HG02938 (cell line): ENCODE data around the gene SFXN5.

ENCODE experiments used
- ATAC-seq: cut with Tn5 transposase; IDR thresholded peaks from one replicate; pipeline ENCODE4 v1.9.1; 2021; ENCODE audit warnings: mild to moderate bottlenecking, moderate library complexity; ENCODE audit not compliant: unreplicated experiment

The SFXN5 gene

GRCh38 chr2:72996117-72996502 is 75.4 kb downstream of the SFXN5 start:
- ATAC-seq = no peak

GRCh38 chr2:72995430-72996116 is 75.9 kb downstream of the SFXN5 start:
- no peak for ATAC-seq

- ATAC-seq = no peak
These were observed 76.5 kb downstream of the SFXN5 start for GRCh38 chr2:72994991-72995380.

GRCh38 chr2:72994282-72994990 is 77.1 kb downstream of the SFXN5 start:
- no peak for ATAC-seq

GRCh38 chr2:72993933-72994280 is 77.6 kb downstream of the SFXN5 start:
- no peak for ATAC-seq

GRCh38 chr2:72993147-72993932 is 78.2 kb downstream of the SFXN5 start:
- ATAC-seq = no peak

GRCh38 chr2:72992734-72993102 is 78.8 kb downstream of the SFXN5 start:
- no peak for ATAC-seq

GRCh38 chr2:72991980-72992733 is 79.4 kb downstream of the SFXN5 start:
- no peak for ATAC-seq

GRCh38 chr2:72991439-72991725 is 80.1 kb downstream of the SFXN5 start:
- ATAC-seq = no peak

GRCh38 chr2:72990695-72991438 is 80.6 kb downstream of the SFXN5 start:
- ATAC-seq = no peak

GRCh38 chr2:72989770-72990556 is 81.5 kb downstream of the SFXN5 start:
- no peak for ATAC-seq

- ATAC-seq = no peak
These were observed 82.7 kb downstream of the SFXN5 start for GRCh38 chr2:72988726-72989273.

GRCh38 chr2:72988041-72988440 is 83.5 kb downstream of the SFXN5 start:
- no peak for ATAC-seq

- ATAC-seq = no peak
These were observed 85.4 kb downstream of the SFXN5 start for GRCh38 chr2:72985891-72986683.

- ATAC-seq = no peak
These were observed 86.4 kb downstream of the SFXN5 start for GRCh38 chr2:72985136-72985535.

GRCh38 chr2:72984172-72984671 is 87.3 kb downstream of the SFXN5 start:
- ATAC-seq = no peak

GRCh38 chr2:72983500-72984161 is 87.9 kb downstream of the SFXN5 start:
- ATAC-seq = no peak

GRCh38 chr2:72982781-72983499 is 88.6 kb downstream of the SFXN5 start:
- no peak for ATAC-seq
